Measurements from ENCODE around the gene SET. TPM values are rescaled to one million over a fixed set of nuclear protein-coding genes. Genes with fewer than 3 reads are reported as not detected.

The SET gene
- polyA plus RNA-seq, 1 donor (not counting 4 experiments of a cell fraction or from before 2014, with no cell fraction given), result 267 TPM

DNA sequence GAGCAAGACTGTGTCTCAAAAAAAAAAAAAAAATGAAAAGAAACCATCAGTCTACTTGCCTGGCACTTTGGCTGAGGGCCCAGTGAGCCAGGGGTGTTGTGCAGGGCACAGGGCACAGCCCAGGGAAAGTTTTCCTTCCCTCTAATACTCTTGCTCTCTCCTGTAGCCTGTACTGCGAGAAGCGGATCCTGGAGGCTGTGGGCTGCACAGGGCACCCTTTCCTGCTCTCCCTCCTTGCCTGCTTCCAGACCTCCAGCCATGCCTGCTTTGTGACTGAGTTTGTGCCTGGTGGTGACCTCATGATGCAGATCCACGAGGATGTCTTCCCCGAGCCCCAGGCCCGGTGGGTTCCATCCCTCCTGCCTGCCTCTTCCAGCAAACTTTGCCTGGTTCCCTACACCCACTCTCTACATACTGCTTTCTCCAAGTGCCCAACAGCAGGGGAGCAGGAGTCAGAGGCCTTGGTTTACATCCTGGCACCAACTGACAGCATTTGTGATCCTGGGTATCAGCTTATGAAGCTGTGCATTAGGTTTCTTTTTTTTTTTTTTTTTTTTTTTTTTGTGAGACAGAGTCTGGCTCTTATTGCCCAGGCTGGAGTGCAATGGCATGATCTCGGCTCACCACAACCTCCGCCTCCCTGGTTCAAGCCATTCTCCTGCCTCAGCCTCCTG is 27.7 kb downstream of the SET start:
- dilution Hi-C loops (cut with MboI; ENCODE audit: extremely low pct_ligation_motif_present, low sequenced_read_pairs), result no loop called here
- FAIRE-seq (no peak), DNase-seq (ENCODE audit: low read depth, low spot score) (no peak)
- no peaks in the 10 kb centered on the region for H3K9me3 ChIP-seq (ENCODE audit: control insufficient read depth, low read depth, low read length)
- no peaks in the 10 kb centered on the region for H3K27me3 ChIP-seq (ENCODE audit: control insufficient read depth, extremely low read depth, insufficient read depth, low read length)
- no peak overlapping the region for H2AFZ ChIP-seq (ENCODE audit: control insufficient read depth, low read length)
- no peaks in the 10 kb centered on the region for H4K20me1 ChIP-seq (ENCODE audit: control insufficient read depth, extremely low read depth, insufficient read depth, low read length)
- no peaks in the 10 kb centered on the region for H3K79me2 ChIP-seq (ENCODE audit: control insufficient read depth, insufficient read depth, low read length)
- no peaks in the 10 kb centered on the region for H3K9me1 ChIP-seq (ENCODE audit: control insufficient read depth, extremely low read depth, insufficient read depth, low read length)
- no peak overlapping the region for H3K4me3 ChIP-seq (ENCODE audit: control insufficient read depth in 2 of 3, extremely low read depth in 1 of 3, insufficient read depth in 2 of 3, low read depth in 1 of 3, low read length in 3 of 3)
- H3K9ac ChIP-seq (ENCODE audit: control insufficient read depth, extremely low read depth, insufficient read depth, low read length), result no peak overlapping the region
- TF ChIP-seq EZH2 (IDR thresholded peaks at IDR 0.05; ENCODE audit: low read length), result no peak
- TF ChIP-seq, protein P1, sequence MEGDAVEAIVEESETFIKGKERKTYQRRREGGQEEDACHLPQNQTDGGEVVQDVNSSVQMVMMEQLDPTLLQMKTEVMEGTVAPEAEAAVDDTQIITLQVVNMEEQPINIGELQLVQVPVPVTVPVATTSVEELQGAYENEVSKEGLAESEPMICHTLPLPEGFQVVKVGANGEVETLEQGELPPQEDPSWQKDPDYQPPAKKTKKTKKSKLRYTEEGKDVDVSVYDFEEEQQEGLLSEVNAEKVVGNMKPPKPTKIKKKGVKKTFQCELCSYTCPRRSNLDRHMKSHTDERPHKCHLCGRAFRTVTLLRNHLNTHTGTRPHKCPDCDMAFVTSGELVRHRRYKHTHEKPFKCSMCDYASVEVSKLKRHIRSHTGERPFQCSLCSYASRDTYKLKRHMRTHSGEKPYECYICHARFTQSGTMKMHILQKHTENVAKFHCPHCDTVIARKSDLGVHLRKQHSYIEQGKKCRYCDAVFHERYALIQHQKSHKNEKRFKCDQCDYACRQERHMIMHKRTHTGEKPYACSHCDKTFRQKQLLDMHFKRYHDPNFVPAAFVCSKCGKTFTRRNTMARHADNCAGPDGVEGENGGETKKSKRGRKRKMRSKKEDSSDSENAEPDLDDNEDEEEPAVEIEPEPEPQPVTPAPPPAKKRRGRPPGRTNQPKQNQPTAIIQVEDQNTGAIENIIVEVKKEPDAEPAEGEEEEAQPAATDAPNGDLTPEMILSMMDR (optimal IDR thresholded peaks at IDR 0.05 in 1 of 3, IDR thresholded peaks at IDR 0.05 in 1 of 3, conservative IDR thresholded peaks at IDR 0.05 in 1 of 3; ENCODE audit: extremely low read depth in 1 of 3, insufficient read depth in 2 of 3, low read length in 3 of 3), result no peak
- H3K27ac ChIP-seq (ENCODE audit: control insufficient read depth, insufficient read depth, low read length), result no peak overlapping the region
- peaks cover 4% of the 10 kb centered on the region in 2 experiments for H3K36me3 ChIP-seq (ENCODE audit: control insufficient read depth in 2 of 2, extremely low read depth in 1 of 2, insufficient read depth in 2 of 2, low read length in 2 of 2)
- no peaks in the 10 kb centered on the region for H3K4me1 ChIP-seq (ENCODE audit: control insufficient read depth, extremely low read depth, insufficient read depth, low read length)
- H3K4me2 ChIP-seq (ENCODE audit: control insufficient read depth, extremely low read depth, insufficient read depth, low read depth, low read length), result no peak overlapping the region

GRCh38 chr9:128718047-128718446 is 29.0 kb downstream of the SET start:
- H4K20me1 ChIP-seq (ENCODE audit: control insufficient read depth, extremely low read depth, insufficient read depth, low read length), result no peaks in the 10 kb centered on the region
- H3K4me2 ChIP-seq (ENCODE audit: control insufficient read depth, extremely low read depth, insufficient read depth, low read depth, low read length), result no peak overlapping the region
- peaks cover 3% of the 10 kb centered on the region for H3K79me2 ChIP-seq (ENCODE audit: control insufficient read depth, insufficient read depth, low read length)
- H3K9me3 ChIP-seq (ENCODE audit: control insufficient read depth, low read depth, low read length), result no peaks in the 10 kb centered on the region
- TF ChIP-seq EZH2 (IDR thresholded peaks at IDR 0.05; ENCODE audit: low read length), result no peak
- TF ChIP-seq, protein P1 (optimal IDR thresholded peaks at IDR 0.05 in 1 of 3, IDR thresholded peaks at IDR 0.05 in 1 of 3, conservative IDR thresholded peaks at IDR 0.05 in 1 of 3; ENCODE audit: extremely low read depth in 1 of 3, insufficient read depth in 2 of 3, low read length in 3 of 3), result no peak
- H3K4me3 ChIP-seq (ENCODE audit: control insufficient read depth in 2 of 3, extremely low read depth in 1 of 3, insufficient read depth in 2 of 3, low read depth in 1 of 3, low read length in 3 of 3), result no peak overlapping the region
- no peak overlapping the region for H3K9ac ChIP-seq (ENCODE audit: control insufficient read depth, extremely low read depth, insufficient read depth, low read length)
- peaks cover 6% of the 10 kb centered on the region in 2 experiments for H3K36me3 ChIP-seq (ENCODE audit: control insufficient read depth in 2 of 2, extremely low read depth in 1 of 2, insufficient read depth in 2 of 2, low read length in 2 of 2)
- H3K27ac ChIP-seq (ENCODE audit: control insufficient read depth, insufficient read depth, low read length), result no peak overlapping the region
- H3K4me1 ChIP-seq (ENCODE audit: control insufficient read depth, extremely low read depth, insufficient read depth, low read length), result peaks cover 4% of the 10 kb centered on the region
- DNase-seq (ENCODE audit: low read depth, low spot score) (no peak), FAIRE-seq (no peak)
- H3K27me3 ChIP-seq (ENCODE audit: control insufficient read depth, extremely low read depth, insufficient read depth, low read length), result no peaks in the 10 kb centered on the region
- no peaks in the 10 kb centered on the region for H3K9me1 ChIP-seq (ENCODE audit: control insufficient read depth, extremely low read depth, insufficient read depth, low read length)
- no peak overlapping the region for H2AFZ ChIP-seq (ENCODE audit: control insufficient read depth, low read length)
- dilution Hi-C loops (cut with MboI; ENCODE audit: extremely low pct_ligation_motif_present, low sequenced_read_pairs), result no loop called here
